Natural killer cell treated with Interleukin-12 subunit alpha and Interleukin-12 subunit beta and Interleukin-15 and Interleukin-18, amount 100 ng/mL, for 72 hours (primary cell): ENCODE results near the gene TDO2. TPM values are rescaled to one million over a fixed set of nuclear protein-coding genes. Genes with fewer than 3 reads are reported as not detected.

Experiments
- ATAC-seq, 2 donors: fragments of 150-1000 bp; cut with Tn5 transposase in 1 of 2; sonication (Bioruptor Pico), chemical (Tn5 transposase) in 1 of 2; 2 replicates each; pipeline ENCODE4 v1.10.0; 2021
- DNase-seq: peaks from one replicate; pipeline ENCODE4 v3.0.0; 2022; ENCODE audit warnings: low spot score
- H3K27ac Mint-ChIP-seq, 2 donors: 1 replicate in 1 of 2; 2 replicates in 1 of 2; pipeline ENCODE4 v1.8.0; 2022; ENCODE audit warnings: mixed read lengths in 2 of 2, mild to moderate bottlenecking in 1 of 2, moderate library complexity in 1 of 2
- H3K27me3 Mint-ChIP-seq, 2 donors: 1 replicate in 1 of 2; 2 replicates in 1 of 2; pipeline ENCODE4 v1.8.0; 2022; ENCODE audit warnings: mixed read lengths in 2 of 2
- H3K36me3 Mint-ChIP-seq: one replicate; pipeline ENCODE4 v1.8.0; 2022; ENCODE audit warnings: mixed read lengths
- H3K4me1 Mint-ChIP-seq, 2 donors: 1 replicate in 1 of 2; 2 replicates in 1 of 2; pipeline ENCODE4 v1.8.0; 2022; ENCODE audit warnings: low read depth in 2 of 2, mixed read lengths in 2 of 2, mild to moderate bottlenecking in 1 of 2
- H3K4me3 Mint-ChIP-seq: one replicate; pipeline ENCODE4 v1.8.0; 2022; ENCODE audit warnings: mixed read lengths
- H3K9me3 Mint-ChIP-seq: 2 replicates; pipeline ENCODE4 v1.8.0; 2022; ENCODE audit warnings: mixed read lengths
- total RNA-seq, 2 donors: library from RNA; stranded (reverse); gene quantifications; one replicate each; pipeline ENCODE4 v1.2.3, GENCODE V29; 2022

The TDO2 gene
- not detected for total RNA-seq

DNA sequence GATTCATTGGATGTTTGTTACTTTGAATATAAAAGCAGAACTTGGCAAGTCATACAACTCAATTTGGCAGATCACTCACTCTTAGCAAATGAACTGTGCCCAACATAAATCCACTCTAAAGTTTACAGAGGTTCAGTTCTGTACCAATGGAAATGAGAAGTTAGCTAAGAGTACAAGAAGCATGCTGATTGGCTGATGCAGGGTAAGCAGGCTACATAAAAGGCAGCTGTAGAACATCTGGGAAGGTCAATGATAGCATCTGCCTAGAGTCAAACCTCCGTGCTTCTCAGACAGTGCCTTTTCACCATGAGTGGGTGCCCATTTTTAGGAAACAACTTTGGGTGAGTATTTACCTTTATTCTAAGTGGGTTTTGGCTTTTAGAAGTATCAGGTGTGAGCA, at the start of gene TDO2:
TDO2 (plus strand) TSS at position 244 of the 400 bp plus-strand sequence; CDS start at position 307, 63 bp downstream.
- no peak within 1 kb of the TSS for H3K4me3 Mint-ChIP-seq
- H3K27ac Mint-ChIP-seq, result no peak within 1 kb of the TSS
- no peaks in the 10 kb centered on the region for H3K9me3 Mint-ChIP-seq
- no peaks in the 10 kb centered on the region for H3K4me1 Mint-ChIP-seq
- no peaks in the 10 kb centered on the region for H3K36me3 Mint-ChIP-seq
- no peak for DNase-seq
- H3K27me3 Mint-ChIP-seq, result peaks cover 5 to 8% of the 10 kb centered on the region in 2 donors
- no peak for ATAC-seq

DNA sequence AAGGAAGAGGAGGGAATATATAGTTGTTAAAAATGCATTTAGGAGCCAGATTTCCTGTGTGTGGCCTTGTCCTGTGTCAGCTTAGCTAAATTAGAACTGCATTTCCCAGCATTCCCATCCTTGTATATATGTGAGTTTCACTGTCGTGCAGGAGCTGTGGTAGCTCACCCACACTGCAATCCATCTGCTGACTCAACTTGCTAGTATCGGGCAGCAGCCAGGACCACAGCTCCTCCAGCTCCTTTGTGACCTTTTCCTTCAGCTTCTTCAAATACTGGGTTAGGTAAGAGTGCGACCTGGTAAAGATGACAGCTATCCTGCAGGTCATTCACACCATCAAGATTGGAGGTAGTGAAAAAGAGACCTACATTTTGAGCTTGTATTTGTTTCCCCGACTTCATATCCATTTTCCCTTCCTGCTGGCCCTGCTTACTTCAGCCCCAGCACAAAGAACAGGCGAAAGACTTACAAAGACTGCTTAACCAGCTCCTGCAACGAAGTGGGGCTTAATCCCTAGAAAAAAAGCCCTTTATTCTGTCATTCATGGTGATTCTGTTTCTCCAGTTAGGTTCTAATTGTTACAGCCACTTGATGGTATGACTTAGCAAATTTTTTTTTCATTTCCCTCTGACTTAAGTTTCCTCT, 48.8 kb upstream of the TDO2 start:
- H3K9me3 Mint-ChIP-seq, result peaks cover 3% of the 10 kb centered on the region
- DNase-seq (no peak), ATAC-seq (no peak)
- H3K27ac Mint-ChIP-seq, result no peak overlapping the region
- H3K4me3 Mint-ChIP-seq, result no peak overlapping the region
- H3K27me3 Mint-ChIP-seq, result peaks cover 6 to 9% of the 10 kb centered on the region in 2 donors
- H3K36me3 Mint-ChIP-seq, result no peaks in the 10 kb centered on the region
- H3K4me1 Mint-ChIP-seq, result no peaks in the 10 kb centered on the region

DNA sequence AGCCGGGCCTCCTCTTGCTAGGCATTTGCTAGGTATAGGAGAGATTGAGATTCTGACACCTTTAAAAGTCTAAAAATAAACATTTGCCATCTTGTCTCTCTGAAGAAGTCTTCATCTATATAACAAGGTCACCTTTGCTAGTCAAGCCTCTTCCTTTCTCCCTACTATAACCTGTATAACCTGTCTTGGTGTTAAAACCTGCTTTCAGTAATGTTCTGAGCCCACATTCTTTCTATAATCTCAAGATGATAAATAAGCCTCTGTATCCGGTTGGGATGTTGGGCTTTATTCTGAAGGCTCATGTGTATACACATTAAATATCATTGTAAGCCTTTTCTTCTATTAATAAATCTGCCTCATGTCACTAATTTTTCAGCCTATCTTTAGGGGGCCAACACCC, 47.6 kb upstream of the TDO2 start:
- no peak for DNase-seq
- H3K27me3 Mint-ChIP-seq, result peaks cover 6 to 9% of the 10 kb centered on the region in 2 donors
- H3K27ac Mint-ChIP-seq, result no peak overlapping the region
- H3K4me1 Mint-ChIP-seq, result no peaks in the 10 kb centered on the region
- H3K4me3 Mint-ChIP-seq, result no peak overlapping the region
- H3K9me3 Mint-ChIP-seq, result peaks cover 3% of the 10 kb centered on the region
- no peak for ATAC-seq
- no peaks in the 10 kb centered on the region for H3K36me3 Mint-ChIP-seq

DNA sequence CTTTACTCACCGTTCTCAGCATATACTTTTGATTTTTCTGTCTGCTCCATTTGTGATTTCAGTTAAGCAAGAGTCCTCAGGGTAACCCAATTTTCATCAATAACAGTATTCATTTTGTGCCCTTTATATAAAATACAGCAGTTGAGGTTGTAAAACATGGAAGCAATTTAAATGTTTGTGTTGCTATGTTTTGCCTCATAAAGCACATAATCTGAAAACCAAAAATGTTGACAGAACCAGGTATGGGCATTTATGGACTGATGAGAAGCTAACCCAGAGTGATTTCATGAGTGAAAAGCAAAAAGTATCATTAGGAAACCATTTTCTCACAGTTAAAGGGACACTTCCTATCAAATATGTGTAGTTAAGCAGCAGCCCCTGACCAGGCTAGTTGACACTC, 37.3 kb upstream of the TDO2 start, which contains the start of gene ASIC5:
ASIC5 (minus strand) TSS at position 101 of the 400 bp plus-strand sequence; CDS start at position 50, 51 bp downstream.
- Mint-ChIP-seq H3K27me3 (no peaks in the 10 kb centered on the region), H3K36me3 (no peaks in the 10 kb centered on the region), H3K9me3 (peaks cover 4% of the 10 kb centered on the region), H3K4me1 (no peaks in the 10 kb centered on the region), H3K4me3 (no peak within 1 kb of the TSS), H3K27ac (no peak within 1 kb of the TSS)
- ATAC-seq, result no peak
- no peak for DNase-seq

DNA sequence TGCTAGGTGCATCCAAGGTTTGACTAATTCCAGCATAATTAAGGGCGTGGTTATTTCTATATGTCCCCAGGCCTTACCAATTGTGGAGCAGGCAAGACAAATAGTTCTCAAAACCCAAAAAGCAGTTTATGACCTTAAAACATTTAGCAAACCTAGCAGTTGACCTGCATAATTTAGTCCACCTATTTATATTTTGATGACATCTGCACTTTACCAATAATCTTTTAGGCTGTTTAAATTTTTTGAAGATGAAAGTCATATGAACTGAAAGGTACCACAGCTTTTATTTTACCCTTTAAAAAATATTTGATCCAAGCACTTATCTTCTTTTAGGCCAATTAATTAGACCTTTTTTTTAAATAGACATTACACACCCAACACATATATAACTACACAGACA, 27.6 kb upstream of the TDO2 start:
- H3K4me1 Mint-ChIP-seq, result no peaks in the 10 kb centered on the region
- no peak for ATAC-seq
- H3K36me3 Mint-ChIP-seq, result peaks cover 4% of the 10 kb centered on the region
- H3K9me3 Mint-ChIP-seq, result peaks cover 3% of the 10 kb centered on the region
- DNase-seq, result no peak
- H3K27me3 Mint-ChIP-seq, result no peaks in the 10 kb centered on the region
- H3K27ac Mint-ChIP-seq, result no peak overlapping the region
- no peak overlapping the region for H3K4me3 Mint-ChIP-seq

DNA sequence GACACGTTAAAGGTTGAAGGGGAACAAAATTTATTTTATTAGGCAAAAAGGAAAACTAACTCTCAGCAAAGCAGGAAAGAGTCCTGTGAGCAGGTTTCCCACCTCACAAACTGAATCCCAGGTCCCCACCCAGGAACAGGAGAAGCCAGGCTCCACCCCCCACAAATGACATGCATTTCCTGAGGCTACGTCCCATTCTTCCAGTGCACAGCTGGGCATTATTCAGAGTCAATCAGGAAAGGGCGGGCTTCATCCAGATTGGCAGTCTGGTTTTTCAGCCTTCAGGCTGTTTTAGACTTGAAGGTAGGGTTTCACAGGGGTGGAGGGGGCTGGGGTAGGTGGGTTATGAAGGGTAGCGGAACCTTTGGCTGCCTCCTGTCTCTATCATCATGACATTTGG, 25.5 kb upstream of the TDO2 start:
- no peak overlapping the region for H3K27ac Mint-ChIP-seq
- no peaks in the 10 kb centered on the region for H3K4me1 Mint-ChIP-seq
- no peaks in the 10 kb centered on the region for H3K27me3 Mint-ChIP-seq
- peaks cover 4% of the 10 kb centered on the region for H3K36me3 Mint-ChIP-seq
- no peak overlapping the region for H3K4me3 Mint-ChIP-seq
- H3K9me3 Mint-ChIP-seq, result peaks cover 3% of the 10 kb centered on the region
- ATAC-seq (no peak), DNase-seq (no peak)

DNA sequence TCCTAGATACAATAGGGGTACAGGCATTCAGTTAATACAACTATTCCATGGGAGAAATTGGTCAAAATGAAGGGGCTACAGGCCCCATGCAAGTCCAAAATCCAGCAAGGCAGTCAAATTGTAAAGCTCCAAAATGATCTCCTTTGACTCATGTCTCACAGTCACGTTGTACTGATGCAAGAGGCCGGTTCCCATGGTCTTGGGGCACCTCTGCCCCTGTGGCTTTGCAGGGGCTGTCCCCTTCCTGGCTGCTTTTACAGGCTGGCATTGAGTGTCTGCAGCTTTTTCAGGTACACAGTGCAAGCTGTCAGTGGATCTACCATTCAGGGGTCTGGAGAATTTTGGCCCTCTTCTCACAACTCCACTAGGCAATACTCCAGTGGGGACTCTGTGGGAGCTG, 24.9 kb upstream of the TDO2 start:
- no peak for DNase-seq
- H3K9me3 Mint-ChIP-seq, result peaks cover 3% of the 10 kb centered on the region
- no peak overlapping the region for H3K4me3 Mint-ChIP-seq
- no peaks in the 10 kb centered on the region for H3K27me3 Mint-ChIP-seq
- no peak overlapping the region for H3K27ac Mint-ChIP-seq
- H3K36me3 Mint-ChIP-seq, result peaks cover 4% of the 10 kb centered on the region
- ATAC-seq, result no peak
- no peaks in the 10 kb centered on the region for H3K4me1 Mint-ChIP-seq

DNA sequence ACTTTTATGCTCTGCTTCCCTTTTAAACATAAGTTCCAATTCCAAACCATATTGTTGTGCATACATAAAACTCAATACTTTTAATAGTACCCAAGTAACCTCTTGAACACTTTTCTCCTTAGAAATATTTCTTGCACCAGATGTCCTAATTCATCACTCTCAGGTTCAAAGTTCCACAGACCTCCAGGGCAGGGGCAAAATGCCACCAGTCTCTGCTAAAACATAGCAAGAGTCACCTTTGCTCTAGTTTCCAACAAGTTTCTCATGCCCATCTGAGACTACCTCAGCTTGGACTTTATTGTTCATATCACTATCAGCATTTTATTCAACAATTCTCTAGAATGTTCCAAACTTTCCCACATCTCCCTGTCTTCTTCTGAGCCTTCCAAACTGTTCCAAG, 23.7 kb upstream of the TDO2 start:
- Mint-ChIP-seq H3K4me1 (no peaks in the 10 kb centered on the region), H3K27ac (no peak overlapping the region), H3K4me3 (no peak overlapping the region), H3K9me3 (peaks cover 7% of the 10 kb centered on the region), H3K36me3 (peaks cover 4% of the 10 kb centered on the region), H3K27me3 (peaks cover 0 to 3% of the 10 kb centered on the region in 2 donors)
- no peak for DNase-seq
- ATAC-seq, result no peak

DNA sequence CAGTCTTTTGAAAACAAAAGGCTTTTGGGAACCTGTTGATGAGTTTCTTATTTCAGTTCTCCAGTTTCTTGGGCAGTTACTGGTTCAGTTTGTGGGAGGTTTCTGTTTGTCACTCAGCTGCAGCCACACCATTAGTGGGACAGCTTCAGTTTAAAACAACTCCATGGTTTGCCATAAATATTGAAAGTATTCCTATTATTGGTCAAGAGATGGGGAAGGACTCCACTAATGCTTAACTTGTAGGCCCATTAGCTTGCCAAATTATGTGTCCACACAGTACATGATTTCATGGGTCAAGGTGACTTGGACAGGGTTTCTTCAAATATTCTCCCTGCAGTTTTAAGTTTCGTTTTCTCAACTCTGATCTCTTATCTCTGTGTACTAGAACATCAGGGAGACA, 21.9 kb upstream of the TDO2 start:
- no peaks in the 10 kb centered on the region for H3K4me1 Mint-ChIP-seq
- ATAC-seq (no peak), DNase-seq (no peak)
- H3K9me3 Mint-ChIP-seq, result peaks cover 7% of the 10 kb centered on the region
- H3K4me3 Mint-ChIP-seq, result no peak overlapping the region
- H3K36me3 Mint-ChIP-seq, result no peaks in the 10 kb centered on the region
- peaks cover 0 to 3% of the 10 kb centered on the region in 2 donors for H3K27me3 Mint-ChIP-seq
- no peak overlapping the region for H3K27ac Mint-ChIP-seq

DNA sequence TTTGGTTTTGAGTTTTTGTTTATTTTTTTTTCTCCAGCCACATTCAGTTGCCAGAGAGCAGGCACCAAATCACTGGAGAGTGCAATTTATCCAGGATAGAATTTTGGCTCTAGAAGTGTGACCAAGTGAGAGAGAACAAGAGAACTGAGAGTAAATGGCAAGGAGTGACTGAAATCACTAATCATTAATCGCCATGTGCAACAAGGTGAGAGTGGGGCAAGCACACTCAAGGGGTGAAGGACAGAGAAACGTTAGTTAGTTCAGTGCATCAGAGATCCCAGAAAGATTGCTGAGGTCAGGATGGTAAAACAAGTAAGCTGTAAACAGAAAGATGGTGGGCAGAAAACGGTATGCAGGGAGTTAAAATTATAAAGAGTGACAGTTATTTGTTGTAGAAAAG, 19.6 kb upstream of the TDO2 start:
- DNase-seq, result no peak
- ATAC-seq, result no peak
- H3K27me3 Mint-ChIP-seq, result peaks cover 0 to 3% of the 10 kb centered on the region in 2 donors
- H3K4me1 Mint-ChIP-seq, result no peaks in the 10 kb centered on the region
- no peaks in the 10 kb centered on the region for H3K36me3 Mint-ChIP-seq
- H3K4me3 Mint-ChIP-seq, result no peak overlapping the region
- peaks cover 4% of the 10 kb centered on the region for H3K9me3 Mint-ChIP-seq
- no peak overlapping the region for H3K27ac Mint-ChIP-seq

DNA sequence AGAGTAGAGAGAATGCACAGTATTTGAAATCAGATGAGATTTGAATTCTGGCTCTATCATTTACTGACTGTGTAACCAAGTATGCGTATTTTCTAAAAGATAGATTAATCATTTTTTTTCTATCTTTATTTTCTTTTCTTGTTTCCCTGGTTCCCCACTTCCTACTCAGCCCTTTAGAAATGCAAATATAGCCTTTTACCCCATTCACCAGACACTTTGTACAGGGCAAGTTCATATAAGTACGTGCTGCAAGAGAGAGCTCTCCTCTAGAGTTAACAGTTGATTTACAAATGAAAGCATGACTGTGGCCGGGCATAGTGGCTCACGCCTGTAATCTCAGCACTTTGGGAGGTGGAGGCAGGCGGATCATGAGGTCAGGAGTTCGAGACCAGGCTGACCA, 17.8 kb upstream of the TDO2 start:
- peaks cover 0 to 5% of the 10 kb centered on the region in 2 donors for H3K27me3 Mint-ChIP-seq
- DNase-seq, result no peak
- H3K36me3 Mint-ChIP-seq, result no peaks in the 10 kb centered on the region
- H3K4me3 Mint-ChIP-seq, result no peak overlapping the region
- no peak overlapping the region for H3K27ac Mint-ChIP-seq
- peaks cover 4% of the 10 kb centered on the region for H3K9me3 Mint-ChIP-seq
- no peaks in the 10 kb centered on the region for H3K4me1 Mint-ChIP-seq
- no peak for ATAC-seq

DNA sequence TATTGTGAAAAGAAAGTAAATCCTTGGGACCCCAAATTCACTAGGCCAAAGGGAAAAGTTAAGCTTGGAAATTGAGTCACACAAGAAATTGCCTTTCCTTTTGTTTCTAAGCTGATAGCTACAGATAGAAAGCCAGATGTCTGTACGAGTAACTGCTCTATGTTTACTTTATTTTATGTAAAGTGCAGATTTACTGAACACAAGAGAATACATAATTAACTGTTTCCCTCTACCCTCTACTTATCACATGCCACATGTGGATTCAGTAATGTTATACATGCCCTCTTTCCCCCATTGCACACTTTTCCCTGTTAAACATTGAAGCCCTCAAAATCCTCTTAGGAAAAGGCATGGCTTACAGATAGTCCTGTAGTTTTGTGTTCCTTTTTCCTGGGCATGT, 16.5 kb upstream of the TDO2 start:
- no peaks in the 10 kb centered on the region for H3K36me3 Mint-ChIP-seq
- no peak overlapping the region for H3K4me3 Mint-ChIP-seq
- DNase-seq (no peak), ATAC-seq (no peak)
- peaks cover 4% of the 10 kb centered on the region for H3K9me3 Mint-ChIP-seq
- H3K27me3 Mint-ChIP-seq, result peaks cover 0 to 5% of the 10 kb centered on the region in 2 donors
- H3K27ac Mint-ChIP-seq, result no peak overlapping the region
- no peaks in the 10 kb centered on the region for H3K4me1 Mint-ChIP-seq

DNA sequence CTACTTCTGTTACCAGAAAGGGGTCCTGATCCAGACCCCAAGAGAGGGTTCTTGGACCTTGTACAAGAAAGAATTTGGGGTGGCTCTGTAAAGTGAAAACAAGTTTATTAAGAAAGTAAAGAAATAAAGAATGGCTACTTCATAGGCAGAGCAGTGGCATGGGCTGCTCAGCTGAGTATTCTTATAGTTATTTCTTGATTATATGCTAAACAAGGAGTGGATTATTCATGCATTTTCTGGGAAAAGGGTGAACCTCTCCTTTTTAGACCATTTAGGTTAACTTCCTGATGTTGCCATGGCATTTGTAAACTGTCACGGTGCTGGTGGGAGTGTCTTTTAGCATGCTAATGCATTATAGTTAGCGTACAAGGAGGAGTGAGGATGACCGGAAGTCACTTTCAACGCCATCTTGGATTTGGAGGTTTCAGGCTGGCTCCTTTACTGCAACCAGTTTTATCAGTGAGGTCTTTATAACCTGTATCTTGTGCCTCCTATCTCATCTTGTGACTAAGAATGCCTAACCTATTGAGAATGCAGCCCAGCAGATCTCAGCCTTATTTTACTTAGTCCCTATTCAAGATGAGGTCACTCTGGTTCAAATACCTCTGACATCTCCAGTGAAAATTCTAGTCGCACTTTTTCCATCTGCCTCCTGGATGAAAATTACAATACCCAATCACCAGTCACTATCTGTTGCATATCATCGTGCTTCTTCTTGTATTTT, 15.5 kb upstream of the TDO2 start:
- no peaks in the 10 kb centered on the region for H3K36me3 Mint-ChIP-seq
- peaks cover 4% of the 10 kb centered on the region for H3K9me3 Mint-ChIP-seq
- H3K4me1 Mint-ChIP-seq, result no peaks in the 10 kb centered on the region
- peaks cover 0 to 5% of the 10 kb centered on the region in 2 donors for H3K27me3 Mint-ChIP-seq
- no peak overlapping the region for H3K27ac Mint-ChIP-seq
- ATAC-seq (no peak), DNase-seq (no peak)
- no peak overlapping the region for H3K4me3 Mint-ChIP-seq

DNA sequence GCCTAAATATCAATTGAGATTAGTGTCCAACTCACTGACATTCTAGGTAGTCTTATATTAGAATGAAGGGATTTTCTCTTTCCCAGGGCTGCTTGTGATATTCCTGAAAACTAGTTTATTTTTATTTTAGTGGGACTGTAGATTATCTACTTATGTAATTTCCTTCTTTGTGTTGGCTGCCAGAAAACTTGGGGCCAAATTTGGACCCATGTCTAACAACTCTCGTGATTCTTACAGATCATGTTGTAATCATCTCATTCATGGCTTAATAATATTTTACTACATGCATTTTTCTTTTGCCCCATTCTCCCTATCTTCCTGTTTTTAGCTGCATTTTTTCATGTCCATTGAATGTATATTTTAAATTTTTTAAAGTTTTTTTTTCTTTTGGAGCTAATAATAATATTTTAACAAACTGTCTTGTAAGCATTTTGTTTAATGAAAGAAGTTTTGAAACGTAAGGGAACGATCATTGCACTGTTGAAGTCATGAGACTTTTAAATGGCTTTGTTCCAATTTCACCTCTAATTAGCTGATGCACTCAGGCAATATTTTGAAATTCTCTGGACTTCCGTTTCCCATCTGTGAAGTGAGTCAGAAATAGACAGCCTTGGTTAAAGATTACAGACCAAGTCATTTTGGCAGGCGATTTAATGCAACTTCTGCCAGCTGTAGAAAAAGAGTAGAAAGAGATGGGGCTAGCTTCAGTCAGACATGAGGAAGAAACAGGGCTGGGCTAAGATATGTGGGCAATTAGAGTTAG, 14.3 kb upstream of the TDO2 start:
- Mint-ChIP-seq H3K27me3 (peaks cover 0 to 2% of the 10 kb centered on the region in 2 donors), H3K36me3 (no peaks in the 10 kb centered on the region), H3K4me1 (no peaks in the 10 kb centered on the region), H3K4me3 (no peak overlapping the region), H3K27ac (no peak overlapping the region), H3K9me3 (peaks cover 3% of the 10 kb centered on the region)
- no peak for DNase-seq
- ATAC-seq, result no peak
